K562 (cell line): ENCODE data around the gene GFOD2. TPM values are rescaled to one million over a fixed set of nuclear protein-coding genes. Genes with fewer than 3 reads are reported as not detected.

Experiments
- ATAC-seq: fragments of 200-7000 bp; cut with Tn5 transposase; 3 replicates; pipeline ENCODE4 v1.9.1; 2020; ENCODE audit warnings: moderate library complexity
- BruUV-seq: library from RNA; stranded (reverse); fragments of 400-500 nt; replicated peaks from 2 replicates; lab custom pipeline; 2021; lab: Mats Ljungman, UMichigan
- CTCF ChIA-PET: fragments of 300-600 bp; formaldehyde crosslinking; extraction: SDS; loops from one replicate; lab custom pipeline; 2021; ENCODE audit warnings: low intra/inter-chr PET ratio; lab: Yijun Ruan, JAX
- POLR2A ChIA-PET: fragments of 300-600, 350-650 bp; sonication (Branson Sonifier 250); formaldehyde crosslinking; extraction: SDS; loops from one replicate; lab custom pipeline; 2021; ENCODE audit warnings: antibody characterized with exemption, inconsistent platforms; lab: Yijun Ruan, JAX
- DNase-seq, 4 experiments: peaks; one replicate each; pipeline versions ENCODE4 v3.0.0 to v3.0.0-alpha.2; 2011 to 2018; ENCODE audit warnings: low spot score in 3 of 4, mixed read lengths in 3 of 4; ENCODE audit errors: extremely low read depth in 1 of 4
- FAIRE-seq: peaks from 2 replicates; lab custom pipeline; 2011; peaks lifted over from hg19 to GRCh38; lab: Jason Lieb, UNC
- H2AFZ ChIP-seq: 2 replicates; pipeline ENCODE4 v1.6.0; 2011; ENCODE audit warnings: low read depth, low read length, control low read depth, inconsistent platforms
- H3K27ac ChIP-seq: fragments of 200-600 bp; 3 replicates; pipeline ENCODE4 v1.8.0; 2011; ENCODE audit warnings: low read depth, mild to moderate bottlenecking, control low read depth, inconsistent platforms, low read length, moderate library complexity, mixed read lengths; ENCODE audit errors: extremely low read depth
- H3K27me3 ChIP-seq, 2 experiments: fragments of 300-600 bp in 1 of 2; 2 replicates in 1 of 2; 3 replicates in 1 of 2; pipeline versions ENCODE4 v1.6.0 to v1.8.0; 2011; ENCODE audit warnings: inconsistent platforms in 2 of 2, low read length in 2 of 2, mild to moderate bottlenecking in 1 of 2, mixed read lengths in 1 of 2, moderate library complexity in 1 of 2; ENCODE audit not compliant: control insufficient read depth in 2 of 2, insufficient read depth in 2 of 2
- H3K36me3 ChIP-seq: fragments of 300-600 bp; 3 replicates; pipeline ENCODE4 v1.8.0; 2011; ENCODE audit warnings: mild to moderate bottlenecking, low read length, inconsistent platforms; ENCODE audit not compliant: control insufficient read depth, insufficient read depth
- H3K4me1 ChIP-seq, 2 experiments: fragments of 200-600 bp in 1 of 2; replicated peaks in 1 of 2; 2 replicates in 1 of 2; 3 replicates in 1 of 2; pipeline versions ENCODE4 v1.5.1 to v1.8.0; 2011; ENCODE audit warnings: inconsistent platforms in 2 of 2, low read length in 2 of 2, mild to moderate bottlenecking in 1 of 2, mixed read lengths in 1 of 2, moderate library complexity in 1 of 2; ENCODE audit not compliant: control insufficient read depth in 2 of 2, insufficient read depth in 2 of 2
- H3K4me2 ChIP-seq: 2 replicates; pipeline ENCODE4 v1.6.1; 2011; ENCODE audit warnings: low read length, control low read depth, inconsistent platforms, mixed read lengths; ENCODE audit not compliant: insufficient read depth
- H3K4me3 ChIP-seq: fragments of 200-600 bp; sonication (generic), shearing (Covaris generic); 2 replicates; pipeline ENCODE4 v1.5.1; 2016; ENCODE audit warnings: control low read depth, inconsistent platforms
- H3K79me2 ChIP-seq: fragments of 200-600 bp; 3 replicates; pipeline ENCODE4 v1.8.0; 2011; ENCODE audit warnings: low read length, inconsistent platforms; ENCODE audit not compliant: control insufficient read depth, insufficient read depth
- H3K9ac ChIP-seq, 2 experiments: 2 replicates each; pipeline versions ENCODE4 v1.6.0 to v1.6.1; 2011; ENCODE audit warnings: low read depth in 2 of 2, low read length in 2 of 2, control low read depth in 1 of 2, inconsistent platforms in 1 of 2, mild to moderate bottlenecking in 1 of 2, mixed read lengths in 1 of 2; ENCODE audit not compliant: insufficient read depth in 1 of 2
- H3K9me1 ChIP-seq: one replicate; pipeline ENCODE4 v1.6.0; 2011; ENCODE audit warnings: inconsistent platforms, mild to moderate bottlenecking, low read length, moderate library complexity; ENCODE audit not compliant: control insufficient read depth, insufficient read depth
- H3K9me3 ChIP-seq: replicated peaks from 2 replicates; pipeline ENCODE4 v1.5.1; 2011; ENCODE audit warnings: low read depth, low read length, inconsistent platforms; ENCODE audit not compliant: control insufficient read depth, insufficient read depth
- H4K20me1 ChIP-seq: replicated peaks from 2 replicates; pipeline ENCODE4 v1.6.1; 2011; ENCODE audit warnings: low read length, inconsistent platforms, mixed read lengths; ENCODE audit not compliant: control insufficient read depth, insufficient read depth
- CHCHD3 ChIP-seq: fragments of 250-450 bp; sonication (Bioruptor Pico); IDR thresholded peaks from 2 replicates; pipeline ENCODE4 v2.1.2; 2022; ENCODE audit warnings: mild to moderate bottlenecking
- HBP1 ChIP-seq: fragments of 450-650 bp; formaldehyde crosslinking; IDR thresholded peaks from 2 replicates; pipeline ENCODE4 v1.4.0; 2022; ENCODE audit warnings: missing genetic modification characterization
- HDGF ChIP-seq: fragments of 450-650 bp; IDR thresholded peaks from 2 replicates; pipeline ENCODE4 v1.6.1; 2016
- NR2C1 ChIP-seq, 2 experiments: fragments of 450-650 bp; IDR thresholded peaks; 2 replicates each; pipeline ENCODE4 v1.6.1; 2017; ENCODE audit warnings: mild to moderate bottlenecking in 2 of 2, antibody characterized with exemption in 1 of 2, inconsistent platforms in 1 of 2, missing compliant biosample characterization in 1 of 2, missing genetic modification characterization in 1 of 2
- SAP30 ChIP-seq: fragments of 200-600 bp; sonication (generic); IDR thresholded peaks from 2 replicates; pipeline ENCODE4 v1.6.1; 2012; ENCODE audit warnings: borderline replicate concordance, low read depth, mild to moderate bottlenecking, moderate library complexity, low read length, control low read depth, inconsistent platforms; ENCODE audit not compliant: insufficient read depth, poor library complexity, severe bottlenecking
- SRSF1 ChIP-seq: fragments of 200-400 bp; formaldehyde crosslinking; IDR thresholded peaks from 2 replicates; pipeline ENCODE4 v1.6.1; 2017; ENCODE audit warnings: mild to moderate bottlenecking, low read depth, low read length, moderate library complexity
- STAT5B ChIP-seq: fragments of 250-450 bp; sonication (Bioruptor Pico); IDR thresholded peaks from 2 replicates; pipeline ENCODE4 v1.8.0; 2021; ENCODE audit warnings: mild to moderate bottlenecking, inconsistent platforms
- THAP12 ChIP-seq: fragments of 250-450 bp; sonication (Bioruptor Pico); IDR thresholded peaks from 2 replicates; pipeline ENCODE4 v1.9.0; 2021; ENCODE audit warnings: mild to moderate bottlenecking, inconsistent platforms
- WHSC1 ChIP-seq: IDR thresholded peaks from one replicate; pipeline ENCODE4 v1.6.1; 2012; ENCODE audit warnings: low read length, control low read depth, inconsistent platforms
- ZC3H8 ChIP-seq: fragments of 450-650 bp; IDR thresholded peaks from 2 replicates; pipeline ENCODE4 v1.6.1; 2017
- ZNF274 ChIP-seq: IDR thresholded peaks from 2 replicates; pipeline ENCODE4 v1.6.1; 2011; ENCODE audit warnings: low read depth, mild to moderate bottlenecking, low read length, moderate library complexity, borderline replicate concordance
- ZNF395 ChIP-seq: fragments of 200-800 bp; sonication (Bioruptor generic); IDR thresholded peaks from 2 replicates; pipeline ENCODE4 v1.6.1; 2017; ENCODE audit warnings: missing genetic modification characterization, missing compliant biosample characterization
- ZNF445 ChIP-seq: fragments of 250-450 bp; sonication (Bioruptor Pico); IDR thresholded peaks from 2 replicates; pipeline ENCODE4 v1.4.0; 2020; ENCODE audit warnings: low read depth, mild to moderate bottlenecking, moderate library complexity
- ZNF75A ChIP-seq: fragments of 450-650 bp; formaldehyde crosslinking; IDR thresholded peaks from 2 replicates; pipeline ENCODE4 v1.4.0; 2020; ENCODE audit warnings: mild to moderate bottlenecking
- ZNF79 ChIP-seq: fragments of 250-450 bp; sonication (Bioruptor Pico); IDR thresholded peaks from 2 replicates; pipeline ENCODE4 v1.4.0; 2020; ENCODE audit warnings: low read depth, mild to moderate bottlenecking, moderate library complexity
- WGBS: fragments of 100-300 bp; shearing (Covaris generic); methylation state at CpG from one replicate; pipeline ENCODE4 v1.1.6; 2016; ENCODE audit warnings: low coverage, mixed read lengths; ENCODE audit not compliant: insufficient coverage; ENCODE audit errors: missing lambda C conversion rate; 5-methylcytosine and 5-hydroxymethylcytosine counted together
- in situ Hi-C: fragments of 300-500 bp; cut with MboI; formaldehyde crosslinking; loops from 4 replicates; pipeline ENCODE4 v1.15.0; 2018; ENCODE audit warnings: inconsistent platforms, mixed read lengths
- intact Hi-C: fragments of 100-400 bp; cut with micrococcal nuclease; formaldehyde crosslinking; loops from 2 replicates; pipeline ENCODE4 v1.14.2; 2022
- polyA plus RNA-seq, 8 experiments: library from polyadenylated mRNA; depleted of rRNA in 4 of 8; stranded (reverse) in 5 of 8; unstranded in 3 of 8; fragments of >200 nt; fragmentation: Nextera tagmentation in 2 of 8; fragmentation: Illumina TruSeq in 1 of 8; extraction: Ambion mirVana in 2 of 8; extraction: Trizol in 1 of 8; gene quantifications; 2 replicates each; pipeline versions ENCODE4 v1.2.1 to v1.2.3, GENCODE V29; 2011 to 2014; ENCODE audit warnings: inconsistent platforms in 1 of 8, missing spikeins in 1 of 8
- total RNA-seq, 7 experiments: library from RNA; depleted of rRNA in 6 of 7; stranded (reverse); fragments of >200 nt in 6 of 7; fragmentation: Illumina TruSeq in 2 of 7; extraction: Trizol in 2 of 7; gene quantifications; 2 replicates each; pipeline versions ENCODE4 v1.2.1 to v1.2.3, GENCODE V29; 2011 to 2021; ENCODE audit warnings: low replicate concordance in 1 of 7

Gene GFOD2
- total and polyA plus RNA-seq, 9 of the 15 experiments (the other 6 are each of a cell fraction or from before 2014, with no cell fraction given), result 1.9 to 15.8 (median 11.1) TPM

GRCh38 chr16:67734731-67735201, 15.7 kb upstream of the GFOD2 start (continued):
- TF ChIP-seq ZC3H8, result no peak

GRCh38 chr16:67733734-67734470, 14.8 kb upstream of the GFOD2 start:
- CTCF ChIA-PET, result no interaction called here
- TF ChIP-seq NR2C1 (IDR thresholded peaks at IDR 0.05) (no peak), NR2C1 (tag; IDR thresholded peaks at IDR 0.05) (no peak), ZNF75A (CRISPR knock-in tag) (no peak), ZNF274 (no peak), ZNF79 (no peak), CHCHD3 (CRISPR knock-in tag) (no peak), HDGF (no peak), STAT5B (CRISPR knock-in tag) (no peak), SRSF1 (no peak), WHSC1 (no peak), ZNF445 (CRISPR knock-in tag) (no peak), THAP12 (CRISPR knock-in tag) (no peak), SAP30 (no peak), ZNF395 (CRISPR knock-in tag) (no peak), HBP1 (CRISPR knock-in tag) (no peak)

More at GRCh38 chr16:67733734-67734470, 14.8 kb upstream of the GFOD2 start:
- DNase-seq (no peak), ATAC-seq (no peak), FAIRE-seq (no peak)
- Histone ChIP-seq H3K36me3 (peaks cover 39% of the 10 kb centered on the region; the same call in 2 of the 3 replicates), H3K4me1 (0 out of 5 replicates have a peak, but pooled peaks cover 0 to 5% of the 10 kb centered on the region in 2 experiments), H4K20me1 (0 out of 2 replicates have a peak, but pooled peaks cover 4% of the 10 kb centered on the region), H3K27me3 (no peaks in the 10 kb centered on the region), H2AFZ (no peak overlapping the region), H3K4me2 (no peak overlapping the region), H3K9me1 (no peaks in the 10 kb centered on the region), H3K79me2 (no peaks in the 10 kb centered on the region), H3K4me3 (no peak overlapping the region), H3K9me3 (no peaks in the 10 kb centered on the region), H3K9ac (no peak overlapping the region; a peak in 1 of 4 replicates), H3K27ac (no peak overlapping the region)
- intact Hi-C loops, result no loop called here
- POLR2A ChIA-PET, result interaction anchor here (0.9 kb wide), 1 partner anchor 14 kb away, joined by 3 read pairs; no protein-coding TSS in a partner anchor
- in situ Hi-C loops, result no loop called here
- 75% methylated on average over 4 of the region's 5 CpGs for WGBS
- BruUV-seq, result no TSS peak
